Measurements from ENCODE around the gene WNT4.

DNA sequence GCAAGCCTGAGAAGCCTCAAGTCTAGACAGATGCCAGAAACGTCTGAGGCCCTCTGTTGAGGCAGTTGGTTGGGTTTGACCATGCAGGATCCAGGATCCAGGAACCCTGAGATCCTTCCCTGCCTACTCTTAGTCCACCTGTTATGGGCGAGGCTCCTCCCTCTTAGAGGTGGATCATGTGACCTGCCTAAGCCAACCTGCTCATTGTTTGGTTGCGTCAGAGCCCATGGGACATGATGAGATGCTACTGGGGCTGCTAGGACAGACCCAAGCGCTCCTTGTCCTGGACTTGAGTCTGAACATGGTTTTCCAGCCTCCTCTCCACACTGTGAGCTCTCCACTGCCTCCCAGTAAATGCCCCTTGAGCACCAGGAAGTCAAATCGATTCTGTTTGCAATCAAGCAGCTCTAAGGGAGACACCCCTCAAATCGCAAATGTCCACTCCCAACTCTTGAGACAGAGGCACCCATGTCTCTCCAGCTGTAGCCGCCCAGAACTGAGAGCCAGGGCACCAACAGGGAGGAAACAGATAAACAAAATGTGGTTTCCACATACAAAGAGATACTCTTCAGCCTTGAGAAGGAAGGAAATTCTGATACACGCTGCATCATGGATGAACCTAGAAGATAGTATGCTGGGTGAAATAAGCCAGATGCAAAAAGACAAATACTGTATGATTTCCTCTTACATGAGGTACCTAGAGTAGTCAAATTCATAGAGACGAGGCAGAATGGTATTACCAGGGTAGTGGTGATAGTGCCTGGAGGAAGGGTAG, 31.7 kb upstream of the WNT4 start:
- TF ChIP-seq POLR2A (IDR thresholded peaks at IDR 0.05; ENCODE audit: low read depth, low read length) = no peak
- no peak for TF ChIP-seq POLR2AphosphoS5 (IDR thresholded peaks at IDR 0.05; ENCODE audit: low read depth, low read length)
- TF ChIP-seq TAF1 (IDR thresholded peaks at IDR 0.05; ENCODE audit: borderline replicate concordance, low read depth, low read length) = no peak
